AG09319 (cell line): ENCODE data around the gene CDC42BPB.

Source experiments
- DNase-seq: peaks from one replicate; pipeline ENCODE4 v3.0.0-alpha.2; 2010; ENCODE audit warnings: low read depth; ENCODE audit errors: extremely low read depth
- TF ChIP-seq, protein P1 (sequence below): IDR thresholded peaks from 2 replicates; pipeline ENCODE4 v1.5.1; 2011; ENCODE audit warnings: low read depth, mild to moderate bottlenecking, inconsistent platforms, low read length, moderate library complexity

The CDC42BPB gene

DNA sequence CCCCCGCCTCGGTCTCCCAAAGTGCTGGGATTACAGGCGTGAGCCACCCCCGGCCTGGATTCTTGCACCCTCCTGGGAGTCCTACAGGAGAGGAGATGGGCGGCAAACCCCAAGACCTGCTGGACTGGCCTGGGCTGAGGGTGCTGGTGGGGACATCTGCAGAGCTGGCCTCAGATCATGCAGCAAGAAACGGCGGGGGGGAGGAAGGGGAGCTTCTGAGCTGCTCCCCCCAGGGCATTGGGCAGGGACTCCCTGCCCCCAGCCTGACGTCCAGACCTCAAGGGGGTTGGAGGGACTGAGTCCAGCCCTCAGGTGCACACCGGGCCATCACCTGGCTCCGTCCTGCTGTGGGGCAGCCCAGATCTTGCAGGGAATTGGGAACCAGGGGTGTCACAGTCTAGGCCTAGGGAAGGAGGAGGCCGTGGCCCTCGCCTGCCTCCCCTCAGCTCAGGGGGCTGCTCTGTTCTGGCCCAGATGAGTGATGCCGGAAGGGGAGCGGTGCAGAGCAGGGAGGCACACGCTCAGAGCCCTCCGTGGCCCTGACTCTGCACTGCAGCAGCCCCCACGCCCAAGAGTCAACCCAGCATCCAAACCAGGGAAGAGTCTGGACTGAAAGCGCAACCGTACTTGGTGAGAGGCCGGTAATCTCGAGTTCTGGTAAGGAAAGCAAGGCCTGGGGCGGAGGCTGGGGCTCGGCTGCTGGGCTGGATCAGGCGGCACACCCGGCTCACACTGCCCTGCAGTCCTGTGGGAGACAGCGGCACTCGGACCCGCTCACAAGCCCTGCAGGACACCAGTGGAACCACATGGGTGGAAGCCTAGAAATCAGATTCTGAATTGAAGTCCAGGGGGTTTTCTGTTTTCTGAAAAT lies 143.8 kb downstream of the CDC42BPB start:
- TF ChIP-seq, protein P1, sequence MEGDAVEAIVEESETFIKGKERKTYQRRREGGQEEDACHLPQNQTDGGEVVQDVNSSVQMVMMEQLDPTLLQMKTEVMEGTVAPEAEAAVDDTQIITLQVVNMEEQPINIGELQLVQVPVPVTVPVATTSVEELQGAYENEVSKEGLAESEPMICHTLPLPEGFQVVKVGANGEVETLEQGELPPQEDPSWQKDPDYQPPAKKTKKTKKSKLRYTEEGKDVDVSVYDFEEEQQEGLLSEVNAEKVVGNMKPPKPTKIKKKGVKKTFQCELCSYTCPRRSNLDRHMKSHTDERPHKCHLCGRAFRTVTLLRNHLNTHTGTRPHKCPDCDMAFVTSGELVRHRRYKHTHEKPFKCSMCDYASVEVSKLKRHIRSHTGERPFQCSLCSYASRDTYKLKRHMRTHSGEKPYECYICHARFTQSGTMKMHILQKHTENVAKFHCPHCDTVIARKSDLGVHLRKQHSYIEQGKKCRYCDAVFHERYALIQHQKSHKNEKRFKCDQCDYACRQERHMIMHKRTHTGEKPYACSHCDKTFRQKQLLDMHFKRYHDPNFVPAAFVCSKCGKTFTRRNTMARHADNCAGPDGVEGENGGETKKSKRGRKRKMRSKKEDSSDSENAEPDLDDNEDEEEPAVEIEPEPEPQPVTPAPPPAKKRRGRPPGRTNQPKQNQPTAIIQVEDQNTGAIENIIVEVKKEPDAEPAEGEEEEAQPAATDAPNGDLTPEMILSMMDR, result no peak
- DNase-seq, result no peak

DNA sequence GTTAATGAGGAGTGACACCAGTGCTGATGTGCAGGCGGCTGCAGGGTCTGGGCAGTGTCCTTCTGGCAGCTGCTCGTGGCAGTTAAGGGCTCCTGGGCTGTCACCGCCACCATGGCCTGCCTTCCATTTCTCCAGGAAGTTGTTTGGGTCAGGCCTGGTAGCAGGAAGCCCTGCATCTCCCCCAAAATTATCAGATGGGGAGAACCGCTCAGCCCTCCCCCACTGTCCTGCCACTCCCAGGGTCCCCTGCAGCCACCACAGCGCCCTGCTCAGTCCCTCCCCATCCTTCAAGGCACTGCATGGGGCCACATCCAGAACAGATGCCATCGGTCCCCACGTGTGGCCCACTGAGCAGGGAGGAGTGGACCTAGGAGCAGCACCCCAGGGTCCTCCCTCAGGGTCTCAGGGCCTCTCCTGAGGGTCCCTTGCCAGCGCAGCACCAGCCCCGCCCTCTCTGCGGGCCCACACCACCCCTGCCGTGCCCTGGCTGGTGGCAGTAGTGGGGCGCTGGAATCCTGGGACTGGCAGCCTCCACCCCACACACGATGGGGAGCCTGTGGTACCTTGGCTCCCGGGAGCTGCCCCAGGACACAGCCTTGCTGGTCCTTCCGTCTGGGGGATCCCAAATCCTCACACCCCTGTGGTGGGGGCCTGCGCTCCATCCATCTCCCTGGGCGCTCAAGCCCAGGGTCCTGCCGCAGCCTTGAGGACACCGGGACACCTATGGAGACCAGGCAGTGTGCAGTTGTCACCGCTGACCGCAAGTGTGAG lies 145.2 kb downstream of the CDC42BPB start:
- DNase-seq, result no peak
- TF ChIP-seq, protein P1, result no peak

DNA sequence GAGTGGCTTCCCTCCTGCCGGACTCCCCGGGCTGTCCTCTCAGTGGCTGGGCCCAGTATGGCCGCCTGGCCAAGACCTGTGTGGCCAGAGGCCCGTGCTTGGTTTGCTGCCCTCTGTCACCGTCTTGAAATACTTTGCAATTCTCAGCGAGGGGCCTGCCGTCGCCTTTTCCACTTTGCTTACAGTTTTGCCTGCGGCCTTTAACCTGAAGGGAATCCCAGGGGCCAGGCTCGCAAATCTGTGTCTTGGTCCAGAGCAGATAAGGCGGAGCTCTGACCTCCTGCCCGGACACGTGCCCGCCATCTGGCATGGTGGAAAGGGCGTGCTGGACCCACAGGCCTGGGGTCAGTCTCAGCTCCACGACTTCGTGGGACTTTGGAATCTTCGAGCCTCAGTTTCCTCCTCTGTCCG lies 145.8 kb downstream of the CDC42BPB start:
- no peak for DNase-seq
- TF ChIP-seq, protein P1, result no peak

DNA sequence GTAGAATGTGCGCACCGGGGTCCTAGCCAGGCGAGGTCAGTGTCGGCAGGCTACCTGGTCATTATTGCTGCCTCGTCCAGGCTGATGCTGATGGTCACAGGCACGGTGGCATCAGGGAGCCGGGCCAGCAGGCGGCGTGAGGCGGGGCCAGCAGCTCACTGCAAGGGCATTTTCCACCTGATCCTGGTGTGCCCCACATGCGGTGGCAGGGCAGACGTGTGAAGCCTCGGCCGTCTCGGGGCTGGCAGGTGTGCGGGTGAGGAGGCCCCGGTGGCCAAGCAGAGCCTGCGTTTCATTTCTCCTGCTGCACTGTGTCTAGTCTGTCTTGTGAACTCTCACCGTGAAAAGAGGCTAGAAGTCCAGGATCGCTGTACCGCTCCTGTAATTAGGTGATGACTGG lies 146.9 kb downstream of the CDC42BPB start:
- TF ChIP-seq, protein P1, result no peak
- no peak for DNase-seq

DNA sequence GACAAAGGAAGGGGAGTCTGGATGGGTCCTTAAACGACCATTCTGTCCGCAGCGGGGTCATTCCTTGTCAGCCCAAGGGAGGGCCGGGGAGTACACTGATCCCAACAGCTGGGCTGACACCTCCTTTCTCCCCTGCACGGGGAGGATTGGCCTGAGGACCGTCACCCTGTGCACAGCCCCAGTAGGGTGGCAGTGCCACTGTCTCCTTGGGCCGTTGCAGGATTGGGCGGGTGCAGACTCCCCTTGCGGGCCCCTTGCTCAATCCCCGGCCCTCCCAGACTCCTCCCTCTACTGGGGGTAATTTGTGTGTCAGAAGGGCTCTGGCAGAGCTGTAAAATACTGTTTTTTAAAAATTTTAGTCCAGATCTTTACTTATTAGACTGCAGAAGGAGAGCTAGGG lies 147.4 kb downstream of the CDC42BPB start:
- no peak for DNase-seq
- TF ChIP-seq, protein P1, result no peak

DNA sequence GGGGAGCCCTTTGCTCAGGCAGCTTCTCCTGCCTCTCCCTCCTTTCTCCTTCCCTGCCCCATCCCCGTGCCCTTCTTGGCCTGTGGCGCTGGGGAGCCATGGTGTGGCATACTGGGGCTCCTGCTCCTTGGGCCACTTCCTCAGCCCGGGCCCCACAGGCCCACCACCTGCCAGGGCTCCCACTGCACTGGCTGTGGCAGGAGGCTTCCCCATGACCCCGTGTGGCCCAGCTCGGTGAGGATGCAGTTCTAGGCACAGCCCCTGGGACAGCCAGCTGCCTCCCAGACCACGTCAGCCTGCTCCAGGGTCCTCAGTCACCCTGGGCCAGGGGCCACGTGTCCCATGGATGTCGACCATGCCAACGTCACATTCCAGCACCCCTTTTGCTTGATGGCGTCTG lies 147.9 kb downstream of the CDC42BPB start:
- TF ChIP-seq, protein P1, result no peak
- no peak for DNase-seq
